OCI-LY1 (cell line): ENCODE data around the gene MFRP.

Experiments
- CTCF ChIP-seq: fragments of 200-600 bp; sonication (generic), shearing (Covaris generic); IDR thresholded peaks from 2 replicates; pipeline ENCODE4 v1.5.1; 2017; ENCODE audit warnings: mild to moderate bottlenecking, antibody characterized with exemption, low read length, moderate library complexity, mixed read lengths
- EZH2 ChIP-seq: fragments of 200-600 bp; sonication (generic), shearing (Covaris generic); IDR thresholded peaks from 2 replicates; pipeline ENCODE4 v1.8.0; 2017; ENCODE audit warnings: borderline replicate concordance, mixed run types, mild to moderate bottlenecking, antibody characterized with exemption, low read length, moderate library complexity, mixed read lengths

- TF ChIP-seq CTCF: no peak
- no peak for TF ChIP-seq EZH2
Measured at GRCh38 chr11:119316016-119316728, 30.3 kb downstream of the MFRP start.
